Breast epithelium (tissue), 4 donors: Measurements from ENCODE around the gene UMAD1. TPM values are rescaled to one million over a fixed set of nuclear protein-coding genes. Genes with fewer than 3 reads are reported as not detected.

Source experiments
- DNase-seq, 2 donors: peaks; one replicate each; pipeline ENCODE4 v3.0.0-alpha.2; 2019; ENCODE audit warnings: low spot score in 2 of 2
- H3K27ac ChIP-seq, 2 donors: fragments of 200-600 bp; sonication (generic) in 1 of 2; one replicate each; pipeline ENCODE4 v1.5.1; 2016 to 2019; ENCODE audit warnings: mild to moderate bottlenecking in 1 of 2
- H3K27me3 ChIP-seq, 2 donors: fragments of 200-600 bp; sonication (generic) in 1 of 2; one replicate each; pipeline versions ENCODE4 v1.5.1 to v1.6.0; 2017 to 2019; ENCODE audit warnings: control low read depth in 1 of 2, mild to moderate bottlenecking in 1 of 2
- H3K36me3 ChIP-seq: fragments of 200-600 bp; one replicate; pipeline ENCODE4 v1.5.1; 2019
- H3K4me1 ChIP-seq, 2 donors: fragments of 200-600 bp; sonication (generic); one replicate each; pipeline ENCODE4 v1.5.1; 2016 to 2019; ENCODE audit warnings: control low read depth in 1 of 2
- H3K4me3 ChIP-seq, 3 donors: fragments of 200-600 bp; sonication (generic); 1 replicate in 2 of 3; 2 replicates in 1 of 3; pipeline ENCODE4 v1.5.1; 2016 to 2019; ENCODE audit warnings: mild to moderate bottlenecking in 3 of 3, moderate library complexity in 2 of 3
- H3K9me3 ChIP-seq, 2 donors: fragments of 200-600 bp; sonication (generic) in 1 of 2; one replicate each; pipeline ENCODE4 v1.5.1; 2016 to 2019; ENCODE audit warnings: control low read depth in 1 of 2
- POLR2A ChIP-seq: fragments of 450-650 bp; IDR thresholded peaks from one replicate; pipeline ENCODE4 v1.6.1; 2016; ENCODE audit warnings: antibody characterized with exemption, mild to moderate bottlenecking, moderate library complexity
- POLR2AphosphoS5 ChIP-seq, 3 donors: sonication (generic); formaldehyde crosslinking; IDR thresholded peaks; one replicate each; pipeline ENCODE4 v1.6.1; 2017; ENCODE audit warnings: antibody characterized with exemption in 3 of 3
- intact Hi-C: fragments of 100-400 bp; cut with DNase I; formaldehyde crosslinking; loops from one replicate; pipeline ENCODE4 v1.15.1; 2023; ENCODE audit warnings: low total_unique reads
- total RNA-seq, 3 donors: library from RNA; depleted of rRNA; stranded (reverse); fragments of >200 nt; gene quantifications; one replicate each; pipeline ENCODE4 v1.1.0, GENCODE V29; 2016
- TF ChIP-seq, protein P1 (sequence below), 3 donors: fragments of 450-650 bp; IDR thresholded peaks; one replicate each; pipeline ENCODE4 v1.5.1; 2016 to 2017; ENCODE audit warnings: antibody characterized with exemption in 3 of 3, mild to moderate bottlenecking in 3 of 3, moderate library complexity in 3 of 3

The UMAD1 gene
- total RNA-seq, 3 donors from 2014 or later = 13.6 to 25.6 (median 17.7) TPM

DNA sequence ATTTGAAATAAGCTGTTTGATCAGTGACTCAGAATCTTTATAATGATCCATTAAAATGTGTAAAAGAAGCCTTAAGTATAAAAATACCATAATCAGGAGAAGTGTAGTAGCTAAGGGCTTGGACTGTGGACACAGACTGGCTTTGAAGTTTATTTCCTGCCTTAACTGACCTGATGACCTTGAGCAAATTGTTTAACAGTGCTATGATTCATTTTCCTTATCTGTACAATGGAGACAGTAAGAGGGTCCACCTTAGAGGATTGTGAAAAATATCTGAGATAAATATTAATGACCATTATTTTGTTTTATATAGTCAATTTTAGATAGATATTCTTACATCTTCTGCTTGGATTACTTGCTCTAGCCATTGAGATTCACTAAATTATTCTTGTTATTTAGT is 91.2 kb downstream of the UMAD1 start:
- Histone ChIP-seq H3K9me3 (no peaks in the 10 kb centered on the region), H3K4me3 (no peak overlapping the region), H3K4me1 (no peaks in the 10 kb centered on the region), H3K27me3 (no peaks in the 10 kb centered on the region), H3K36me3 (no peaks in the 10 kb centered on the region), H3K27ac (peak overlapping the region in 1 of 2 donors; percentile 61)
- DNase-seq = no peak
- TF ChIP-seq POLR2A (no peak), POLR2AphosphoS5 (IDR thresholded peaks at IDR 0.05) (no peak)
- TF ChIP-seq, protein P1, sequence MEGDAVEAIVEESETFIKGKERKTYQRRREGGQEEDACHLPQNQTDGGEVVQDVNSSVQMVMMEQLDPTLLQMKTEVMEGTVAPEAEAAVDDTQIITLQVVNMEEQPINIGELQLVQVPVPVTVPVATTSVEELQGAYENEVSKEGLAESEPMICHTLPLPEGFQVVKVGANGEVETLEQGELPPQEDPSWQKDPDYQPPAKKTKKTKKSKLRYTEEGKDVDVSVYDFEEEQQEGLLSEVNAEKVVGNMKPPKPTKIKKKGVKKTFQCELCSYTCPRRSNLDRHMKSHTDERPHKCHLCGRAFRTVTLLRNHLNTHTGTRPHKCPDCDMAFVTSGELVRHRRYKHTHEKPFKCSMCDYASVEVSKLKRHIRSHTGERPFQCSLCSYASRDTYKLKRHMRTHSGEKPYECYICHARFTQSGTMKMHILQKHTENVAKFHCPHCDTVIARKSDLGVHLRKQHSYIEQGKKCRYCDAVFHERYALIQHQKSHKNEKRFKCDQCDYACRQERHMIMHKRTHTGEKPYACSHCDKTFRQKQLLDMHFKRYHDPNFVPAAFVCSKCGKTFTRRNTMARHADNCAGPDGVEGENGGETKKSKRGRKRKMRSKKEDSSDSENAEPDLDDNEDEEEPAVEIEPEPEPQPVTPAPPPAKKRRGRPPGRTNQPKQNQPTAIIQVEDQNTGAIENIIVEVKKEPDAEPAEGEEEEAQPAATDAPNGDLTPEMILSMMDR (IDR thresholded peaks at IDR 0.05) = no peak
- intact Hi-C loops = no loop called here

DNA sequence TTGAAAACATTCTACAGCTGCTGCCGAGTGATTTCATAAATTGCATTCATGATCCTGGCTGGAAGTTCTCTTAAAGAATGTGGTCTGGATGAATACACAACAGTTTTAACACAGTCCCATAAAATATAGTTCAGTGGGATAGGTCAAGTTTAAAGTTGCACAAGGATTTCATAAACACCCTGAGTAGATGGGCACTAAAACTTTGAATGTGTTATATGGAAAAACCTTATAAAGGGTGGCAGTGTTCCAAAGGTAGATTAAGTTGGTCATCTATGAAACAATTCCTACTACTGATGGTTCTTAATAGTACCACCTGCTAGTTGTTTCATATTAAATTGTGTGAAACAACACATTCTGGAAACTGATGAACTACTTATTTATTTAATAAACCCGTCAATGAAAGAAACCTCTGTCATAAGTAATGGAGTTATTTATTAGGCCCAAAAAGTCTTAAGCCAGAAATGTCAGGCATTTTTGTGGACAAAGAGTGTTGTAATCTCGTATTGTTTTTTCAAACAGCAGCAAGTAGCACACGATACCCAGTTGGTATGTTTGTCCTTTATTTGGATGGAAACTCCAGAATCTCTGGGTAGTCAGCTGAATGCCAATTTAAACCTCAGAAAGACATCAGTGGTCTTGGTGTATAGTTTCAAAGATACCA is 92.2 kb downstream of the UMAD1 start:
- Histone ChIP-seq H3K4me1 (no peaks in the 10 kb centered on the region), H3K27ac (peak overlapping the region; percentile 29 to 61), H3K9me3 (no peaks in the 10 kb centered on the region), H3K4me3 (no peak overlapping the region), H3K36me3 (no peaks in the 10 kb centered on the region), H3K27me3 (no peaks in the 10 kb centered on the region)
- DNase-seq = no peak
- no peak for TF ChIP-seq POLR2AphosphoS5 (IDR thresholded peaks at IDR 0.05)
- TF ChIP-seq, protein P1 (IDR thresholded peaks at IDR 0.05) = no peak
- TF ChIP-seq POLR2A = no peak
- intact Hi-C loops = no loop called here

DNA sequence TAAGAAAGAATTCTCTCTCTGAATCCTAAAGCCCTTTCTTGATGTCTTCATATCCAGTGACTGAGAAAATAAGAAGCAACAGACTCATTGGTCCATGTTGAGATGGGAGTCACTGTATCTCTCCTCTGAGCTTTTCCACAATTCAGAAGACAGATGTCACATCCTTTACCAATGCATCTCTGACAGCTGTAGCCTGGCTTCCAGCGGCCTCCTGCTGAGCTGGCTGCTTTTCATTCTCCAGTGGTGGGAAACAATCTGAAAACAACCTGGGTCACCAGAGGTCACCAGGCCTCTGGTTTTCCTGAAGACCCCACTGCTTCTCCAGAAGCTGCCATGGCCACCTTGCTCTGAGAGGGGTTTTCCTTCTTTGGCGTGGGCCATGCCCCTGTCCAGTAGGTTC is 96.1 kb downstream of the UMAD1 start:
- H3K4me1 ChIP-seq = no peaks in the 10 kb centered on the region
- TF ChIP-seq, protein P1 (IDR thresholded peaks at IDR 0.05) = no peak
- no peak for TF ChIP-seq POLR2AphosphoS5 (IDR thresholded peaks at IDR 0.05)
- no peak for TF ChIP-seq POLR2A
- intact Hi-C loops = no loop called here
- no peaks in the 10 kb centered on the region for H3K27me3 ChIP-seq
- no peaks in the 10 kb centered on the region for H3K9me3 ChIP-seq
- DNase-seq = no peak
- no peak overlapping the region for H3K27ac ChIP-seq
- no peak overlapping the region for H3K4me3 ChIP-seq
- no peaks in the 10 kb centered on the region for H3K36me3 ChIP-seq

DNA sequence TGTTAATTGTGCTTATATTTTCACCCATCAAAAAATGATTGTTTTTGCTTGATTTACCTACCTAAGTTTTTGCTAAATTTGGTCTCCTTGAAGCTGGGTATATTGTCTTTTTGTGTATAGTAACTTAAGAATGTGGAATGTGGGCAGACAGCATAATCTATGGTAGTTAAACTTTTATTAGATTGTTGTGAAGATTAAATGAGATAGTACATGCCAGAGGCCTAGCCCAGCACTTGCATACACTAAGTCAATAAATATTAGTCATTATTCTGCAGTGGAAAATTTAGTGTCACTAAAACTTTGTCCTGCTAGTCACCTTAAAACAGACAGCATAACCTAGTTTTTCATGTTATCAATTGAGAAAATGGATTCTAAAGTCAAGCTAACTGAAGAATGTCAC is 97.1 kb downstream of the UMAD1 start:
- H3K36me3 ChIP-seq = no peaks in the 10 kb centered on the region
- no peak overlapping the region for H3K27ac ChIP-seq
- TF ChIP-seq, protein P1 (IDR thresholded peaks at IDR 0.05) = no peak
- no peaks in the 10 kb centered on the region for H3K4me1 ChIP-seq
- intact Hi-C loops = no loop called here
- H3K4me3 ChIP-seq = no peak overlapping the region
- no peaks in the 10 kb centered on the region for H3K9me3 ChIP-seq
- no peak for DNase-seq
- H3K27me3 ChIP-seq = no peaks in the 10 kb centered on the region

DNA sequence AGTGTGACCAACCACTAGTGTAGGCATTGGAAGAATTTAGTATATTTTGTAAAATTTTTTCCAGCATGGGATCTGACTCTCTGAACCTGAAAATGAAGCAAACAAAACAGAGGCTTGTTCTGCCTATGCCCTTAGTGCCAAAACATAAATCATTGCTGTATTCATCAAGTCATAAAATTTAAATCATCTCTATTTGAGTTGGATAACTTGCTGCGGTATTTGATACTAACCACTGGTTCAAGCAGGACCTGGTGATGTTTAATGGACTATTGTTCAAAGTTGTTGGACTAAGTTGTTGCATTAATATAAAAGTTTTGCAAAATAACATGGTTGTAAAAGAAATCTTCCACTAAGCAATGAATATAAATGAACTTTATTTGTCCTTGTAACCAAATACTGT is 97.6 kb downstream of the UMAD1 start:
- Histone ChIP-seq H3K36me3 (no peaks in the 10 kb centered on the region), H3K4me3 (no peak overlapping the region), H3K4me1 (no peaks in the 10 kb centered on the region), H3K27ac (no peak overlapping the region), H3K9me3 (no peaks in the 10 kb centered on the region), H3K27me3 (no peaks in the 10 kb centered on the region)
- intact Hi-C loops = no loop called here
- TF ChIP-seq, protein P1 (IDR thresholded peaks at IDR 0.05) = no peak
- no peak for TF ChIP-seq POLR2AphosphoS5 (IDR thresholded peaks at IDR 0.05)
- TF ChIP-seq POLR2A = no peak
- no peak for DNase-seq
